Stimulated activated memory B cell treated with anti-CD40 and anti-IgM and Interleukin-4, amounts not matched to agents 10 μg/mL and 1 μg/mL and 100 μg/mL, for 72 hours (primary cell): ENCODE results near the gene RABGGTA.

ENCODE experiments used
- ATAC-seq: fragments of 150-1000 bp; cut with Tn5 transposase; 2 replicates; pipeline ENCODE4 v1.10.0; 2021
- H3K27ac Mint-ChIP-seq: one replicate; pipeline ENCODE4 v1.8.0; 2022; ENCODE audit warnings: mild to moderate bottlenecking, mixed read lengths
- H3K27me3 Mint-ChIP-seq: one replicate; pipeline ENCODE4 v1.8.0; 2022; ENCODE audit warnings: mixed read lengths
- H3K36me3 Mint-ChIP-seq: one replicate; pipeline ENCODE4 v1.8.0; 2022; ENCODE audit warnings: mixed read lengths
- H3K4me1 Mint-ChIP-seq: one replicate; pipeline ENCODE4 v1.8.0; 2022; ENCODE audit warnings: mixed read lengths
- H3K4me3 Mint-ChIP-seq: one replicate; pipeline ENCODE4 v1.8.0; 2022; ENCODE audit warnings: mild to moderate bottlenecking, moderate library complexity, mixed read lengths
- H3K9me3 Mint-ChIP-seq: one replicate; pipeline ENCODE4 v1.8.0; 2022; ENCODE audit warnings: mixed read lengths

RABGGTA gene

GRCh38 chr14:24308342-24309124 is 37.1 kb upstream of the RABGGTA start:
- ATAC-seq = no peak
- H3K36me3 Mint-ChIP-seq = peaks cover 42% of the 10 kb centered on the region
- H3K4me1 Mint-ChIP-seq = peaks cover 51% of the 10 kb centered on the region
- no peak overlapping the region for H3K4me3 Mint-ChIP-seq
- no peaks in the 10 kb centered on the region for H3K27me3 Mint-ChIP-seq
- H3K9me3 Mint-ChIP-seq = no peaks in the 10 kb centered on the region
- H3K27ac Mint-ChIP-seq = no peak overlapping the region

GRCh38 chr14:24307575-24308341 is 36.4 kb upstream of the RABGGTA start, which contains the start of gene CIDEB:
TSS of gene CIDEB (minus strand) at chr14:24307977. CDS start at chr14:24307858, 119 bp downstream.
- no peak for ATAC-seq
- Mint-ChIP-seq H3K27ac (no peak within 1 kb of the TSS), H3K4me3 (no peak within 1 kb of the TSS), H3K4me1 (peaks cover 43% of the 10 kb centered on the region), H3K27me3 (no peaks in the 10 kb centered on the region), H3K36me3 (peaks cover 47% of the 10 kb centered on the region), H3K9me3 (no peaks in the 10 kb centered on the region)

GRCh38 chr14:24307156-24307574 is 35.8 kb upstream of the RABGGTA start:
- H3K36me3 Mint-ChIP-seq = peaks cover 48% of the 10 kb centered on the region
- peaks cover 38% of the 10 kb centered on the region for H3K4me1 Mint-ChIP-seq
- H3K27ac Mint-ChIP-seq = no peak overlapping the region
- no peak overlapping the region for H3K4me3 Mint-ChIP-seq
- no peaks in the 10 kb centered on the region for H3K9me3 Mint-ChIP-seq
- no peak for ATAC-seq
- H3K27me3 Mint-ChIP-seq = no peaks in the 10 kb centered on the region

GRCh38 chr14:24304019-24304387 is 32.6 kb upstream of the RABGGTA start:
- Mint-ChIP-seq H3K27me3 (no peaks in the 10 kb centered on the region), H3K4me3 (no peak overlapping the region), H3K36me3 (peaks cover 41% of the 10 kb centered on the region), H3K27ac (no peak overlapping the region), H3K9me3 (no peaks in the 10 kb centered on the region), H3K4me1 (peaks cover 31% of the 10 kb centered on the region)
- no peak for ATAC-seq

GRCh38 chr14:24300326-24300980 is 29.1 kb upstream of the RABGGTA start:
- Mint-ChIP-seq H3K27ac (peak overlapping the region; percentile 89), H3K36me3 (peaks cover 37% of the 10 kb centered on the region), H3K4me3 (peak overlapping the region; percentile 93), H3K27me3 (no peaks in the 10 kb centered on the region), H3K9me3 (no peaks in the 10 kb centered on the region), H3K4me1 (peaks cover 47% of the 10 kb centered on the region)
- ATAC-seq = no peak

- H3K27ac Mint-ChIP-seq = peak within 1 kb of the TSS; percentile 89
- H3K36me3 Mint-ChIP-seq = peaks cover 36% of the 10 kb centered on the region
- peaks cover 47% of the 10 kb centered on the region for H3K4me1 Mint-ChIP-seq
- peak; percentile 92 for ATAC-seq
- no peaks in the 10 kb centered on the region for H3K9me3 Mint-ChIP-seq
- peak within 1 kb of the TSS; percentile 93 for H3K4me3 Mint-ChIP-seq
- H3K27me3 Mint-ChIP-seq = no peaks in the 10 kb centered on the region
Observed at GRCh38 chr14:24299255-24300191, 28.1 kb upstream of the RABGGTA start, which contains the start of the genes DHRS1 and NOP9. TSS of gene DHRS1 (minus strand) at chr14:24299780. CDS start at chr14:24299106, 674 bp downstream. TSS of gene NOP9 (plus strand) at chr14:24299850. CDS start at chr14:24299955, 105 bp downstream.

- Mint-ChIP-seq H3K27ac (peak overlapping the region; percentile 89), H3K9me3 (no peaks in the 10 kb centered on the region), H3K4me3 (peak overlapping the region; percentile 93), H3K4me1 (peaks cover 47% of the 10 kb centered on the region), H3K27me3 (no peaks in the 10 kb centered on the region), H3K36me3 (peaks cover 35% of the 10 kb centered on the region)
- no peak for ATAC-seq
Observed at GRCh38 chr14:24298892-24299254, 27.5 kb upstream of the RABGGTA start.

- H3K4me1 Mint-ChIP-seq = peaks cover 49% of the 10 kb centered on the region
Observed at GRCh38 chr14:24297190-24297964, 26.0 kb upstream of the RABGGTA start.

GRCh38 chr14:24296341-24297157 is 25.2 kb upstream of the RABGGTA start:
- Mint-ChIP-seq H3K4me3 (no peak overlapping the region), H3K4me1 (peaks cover 49% of the 10 kb centered on the region), H3K27me3 (no peaks in the 10 kb centered on the region), H3K36me3 (peaks cover 37% of the 10 kb centered on the region), H3K9me3 (no peaks in the 10 kb centered on the region), H3K27ac (peak overlapping the region; percentile 68)
- peak; percentile 79 for ATAC-seq

More at GRCh38 chr14:24297190-24297964, 26.0 kb upstream of the RABGGTA start:
- Mint-ChIP-seq H3K27ac (peak overlapping the region; percentile 68), H3K4me3 (no peak overlapping the region), H3K27me3 (no peaks in the 10 kb centered on the region), H3K36me3 (peaks cover 31% of the 10 kb centered on the region), H3K9me3 (no peaks in the 10 kb centered on the region)
- peak; percentile 2 for ATAC-seq

- Mint-ChIP-seq H3K36me3 (peaks cover 57% of the 10 kb centered on the region), H3K4me3 (no peak overlapping the region), H3K4me1 (peaks cover 53% of the 10 kb centered on the region), H3K27me3 (no peaks in the 10 kb centered on the region), H3K27ac (no peak overlapping the region), H3K9me3 (no peaks in the 10 kb centered on the region)
- ATAC-seq = no peak
Observed at GRCh38 chr14:24293525-24293924, 22.1 kb upstream of the RABGGTA start.

GRCh38 chr14:24292118-24292807 is 20.9 kb upstream of the RABGGTA start:
- Mint-ChIP-seq H3K4me1 (peaks cover 54% of the 10 kb centered on the region), H3K36me3 (peaks cover 57% of the 10 kb centered on the region), H3K4me3 (no peak overlapping the region), H3K9me3 (no peaks in the 10 kb centered on the region), H3K27ac (no peak overlapping the region), H3K27me3 (no peaks in the 10 kb centered on the region)
- ATAC-seq = no peak

GRCh38 chr14:24291446-24292117 is 20.2 kb upstream of the RABGGTA start:
- peaks cover 55% of the 10 kb centered on the region for H3K36me3 Mint-ChIP-seq
- no peak overlapping the region for H3K27ac Mint-ChIP-seq
- no peak for ATAC-seq
- no peaks in the 10 kb centered on the region for H3K9me3 Mint-ChIP-seq
- H3K27me3 Mint-ChIP-seq = no peaks in the 10 kb centered on the region
- peaks cover 48% of the 10 kb centered on the region for H3K4me1 Mint-ChIP-seq
- no peak overlapping the region for H3K4me3 Mint-ChIP-seq
